ENCODE data around the gene GPHA2. TPM values are rescaled to one million over a fixed set of nuclear protein-coding genes. Genes with fewer than 3 reads are reported as not detected.
A peak's percentile ranks its signal among the peaks of the same experiment; 100 is the strongest.

GPHA2 gene
- polyA plus RNA-seq, 1 of the 3 experiments (the other 2 are of a cell fraction), result not detected

DNA sequence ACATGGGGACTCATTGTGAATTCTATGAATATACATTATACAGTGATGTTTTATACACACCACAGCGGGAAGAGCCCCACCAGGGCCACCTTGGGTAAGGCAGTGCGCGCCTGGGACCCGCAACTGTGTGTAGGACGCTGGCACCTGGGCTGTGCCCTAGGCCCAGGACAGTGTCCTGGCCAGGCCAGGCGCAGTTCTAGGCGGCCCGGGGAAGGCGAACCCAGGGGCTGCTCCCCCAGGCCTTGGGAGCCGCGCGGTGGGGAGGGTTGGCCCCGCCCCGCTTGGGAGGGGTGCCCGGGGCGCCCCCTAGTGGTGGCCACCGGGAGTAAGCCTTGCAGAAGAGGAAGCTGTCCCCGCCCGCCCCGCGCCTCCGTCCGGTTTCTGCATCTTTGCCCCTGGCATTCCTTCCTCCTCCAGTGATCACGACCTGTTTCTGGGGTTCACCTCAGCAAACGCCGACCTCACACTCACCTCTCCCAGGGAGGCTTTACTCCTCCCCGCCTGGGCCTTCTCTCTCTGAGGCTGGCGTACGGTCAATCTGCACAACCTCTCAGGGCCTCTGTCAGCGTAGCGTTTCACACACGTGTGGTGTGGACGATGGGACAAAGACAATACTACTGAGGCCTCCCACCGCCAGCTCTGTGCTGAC, 47.8 kb downstream of the GPHA2 start:
- H3K4me3 ChIP-seq (ENCODE audit: low read depth in 2 of 2, low read length in 1 of 2), result peak overlapping the region in 1 of 2 experiments; percentile 35; a peak in 1 of 4 replicates
- no peaks in the 10 kb centered on the region for H3K9me3 ChIP-seq
- H4K20me1 ChIP-seq (ENCODE audit: insufficient read depth), result no peaks in the 10 kb centered on the region
- peak overlapping the region in 1 of 2 experiments; percentile 31; a peak in 1 of 4 replicates for H3K27ac ChIP-seq (ENCODE audit: low read depth in 2 of 2, low read length in 1 of 2)
- WGBS (ENCODE audit: low lambda C conversion rate), result 42% methylated on average over 11 of the region's 34 CpGs
- ChIA-PET CTCF (interaction anchor here (0.5 to 26.7 kb wide), 39 partner anchors 9 to 500 kb away, joined by 3 to 530 read pairs (median 4); partner anchors contain the start of genes ARL2, CDC42BPG and EHD1), POLR2A (interaction anchor here (0.6 to 1.3 kb wide), 2 partner anchors 9 to 28 kb away, joined by 3 to 5 read pairs; partner anchors contain the start of gene EHD1)
- H3K36me3 ChIP-seq (replicated peaks in 1 of 2; ENCODE audit: control insufficient read depth in 1 of 2, insufficient read depth in 2 of 2, low read length in 1 of 2), result no peaks in the 10 kb centered on the region
- peak overlapping the region; percentile 100 for H2AFZ ChIP-seq (ENCODE audit: low read depth)
- H3K9me2 ChIP-seq, result no peaks in the 10 kb centered on the region
- TF ChIP-seq GABPA (IDR thresholded peaks at IDR 0.05; ENCODE audit: low read depth) (peak; percentile 29; the same call in 1 of the 2 replicates), NFIC (IDR thresholded peaks at IDR 0.05; ENCODE audit: borderline replicate concordance) (no peak), FOSL2 (IDR thresholded peaks at IDR 0.05; ENCODE audit: borderline replicate concordance, low read depth) (no peak), RCOR1 (IDR thresholded peaks at IDR 0.05; ENCODE audit: low read length) (no peak), RAD21 (IDR thresholded peaks at IDR 0.05; ENCODE audit: low read length) (0 out of 2 replicates have a peak, but pooled peaks have one; percentile 31), EZH2phosphoT487 (IDR thresholded peaks at IDR 0.05; ENCODE audit: borderline replicate concordance, low read depth) (no peak), CHD2 (IDR thresholded peaks at IDR 0.05; ENCODE audit: low read length, partially characterized antibody) (peak; percentile 26), MXI1 (IDR thresholded peaks at IDR 0.05; ENCODE audit: low read depth, low read length) (peak; percentile 53; the same call in 1 of the 2 replicates), SMC3 (IDR thresholded peaks at IDR 0.05; ENCODE audit: low read depth, low read length) (peak; percentile 65), POLR2AphosphoS5 (IDR thresholded peaks at IDR 0.05; ENCODE audit: low read depth, low read length) (peak; percentile 17; the same call in 1 of the 2 replicates)
- TF ChIP-seq, protein P1, sequence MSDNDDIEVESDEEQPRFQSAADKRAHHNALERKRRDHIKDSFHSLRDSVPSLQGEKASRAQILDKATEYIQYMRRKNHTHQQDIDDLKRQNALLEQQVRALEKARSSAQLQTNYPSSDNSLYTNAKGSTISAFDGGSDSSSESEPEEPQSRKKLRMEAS (IDR thresholded peaks at IDR 0.05; ENCODE audit: low read depth), result peak; percentile 44; the same call in 1 of the 2 replicates
- TF ChIP-seq, protein P2, sequence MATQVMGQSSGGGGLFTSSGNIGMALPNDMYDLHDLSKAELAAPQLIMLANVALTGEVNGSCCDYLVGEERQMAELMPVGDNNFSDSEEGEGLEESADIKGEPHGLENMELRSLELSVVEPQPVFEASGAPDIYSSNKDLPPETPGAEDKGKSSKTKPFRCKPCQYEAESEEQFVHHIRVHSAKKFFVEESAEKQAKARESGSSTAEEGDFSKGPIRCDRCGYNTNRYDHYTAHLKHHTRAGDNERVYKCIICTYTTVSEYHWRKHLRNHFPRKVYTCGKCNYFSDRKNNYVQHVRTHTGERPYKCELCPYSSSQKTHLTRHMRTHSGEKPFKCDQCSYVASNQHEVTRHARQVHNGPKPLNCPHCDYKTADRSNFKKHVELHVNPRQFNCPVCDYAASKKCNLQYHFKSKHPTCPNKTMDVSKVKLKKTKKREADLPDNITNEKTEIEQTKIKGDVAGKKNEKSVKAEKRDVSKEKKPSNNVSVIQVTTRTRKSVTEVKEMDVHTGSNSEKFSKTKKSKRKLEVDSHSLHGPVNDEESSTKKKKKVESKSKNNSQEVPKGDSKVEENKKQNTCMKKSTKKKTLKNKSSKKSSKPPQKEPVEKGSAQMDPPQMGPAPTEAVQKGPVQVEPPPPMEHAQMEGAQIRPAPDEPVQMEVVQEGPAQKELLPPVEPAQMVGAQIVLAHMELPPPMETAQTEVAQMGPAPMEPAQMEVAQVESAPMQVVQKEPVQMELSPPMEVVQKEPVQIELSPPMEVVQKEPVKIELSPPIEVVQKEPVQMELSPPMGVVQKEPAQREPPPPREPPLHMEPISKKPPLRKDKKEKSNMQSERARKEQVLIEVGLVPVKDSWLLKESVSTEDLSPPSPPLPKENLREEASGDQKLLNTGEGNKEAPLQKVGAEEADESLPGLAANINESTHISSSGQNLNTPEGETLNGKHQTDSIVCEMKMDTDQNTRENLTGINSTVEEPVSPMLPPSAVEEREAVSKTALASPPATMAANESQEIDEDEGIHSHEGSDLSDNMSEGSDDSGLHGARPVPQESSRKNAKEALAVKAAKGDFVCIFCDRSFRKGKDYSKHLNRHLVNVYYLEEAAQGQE (IDR thresholded peaks at IDR 0.05; ENCODE audit: low read depth, low read length), result 0 out of 2 replicates have a peak, but pooled peaks have one; percentile 32
- TF ChIP-seq, protein P3, sequence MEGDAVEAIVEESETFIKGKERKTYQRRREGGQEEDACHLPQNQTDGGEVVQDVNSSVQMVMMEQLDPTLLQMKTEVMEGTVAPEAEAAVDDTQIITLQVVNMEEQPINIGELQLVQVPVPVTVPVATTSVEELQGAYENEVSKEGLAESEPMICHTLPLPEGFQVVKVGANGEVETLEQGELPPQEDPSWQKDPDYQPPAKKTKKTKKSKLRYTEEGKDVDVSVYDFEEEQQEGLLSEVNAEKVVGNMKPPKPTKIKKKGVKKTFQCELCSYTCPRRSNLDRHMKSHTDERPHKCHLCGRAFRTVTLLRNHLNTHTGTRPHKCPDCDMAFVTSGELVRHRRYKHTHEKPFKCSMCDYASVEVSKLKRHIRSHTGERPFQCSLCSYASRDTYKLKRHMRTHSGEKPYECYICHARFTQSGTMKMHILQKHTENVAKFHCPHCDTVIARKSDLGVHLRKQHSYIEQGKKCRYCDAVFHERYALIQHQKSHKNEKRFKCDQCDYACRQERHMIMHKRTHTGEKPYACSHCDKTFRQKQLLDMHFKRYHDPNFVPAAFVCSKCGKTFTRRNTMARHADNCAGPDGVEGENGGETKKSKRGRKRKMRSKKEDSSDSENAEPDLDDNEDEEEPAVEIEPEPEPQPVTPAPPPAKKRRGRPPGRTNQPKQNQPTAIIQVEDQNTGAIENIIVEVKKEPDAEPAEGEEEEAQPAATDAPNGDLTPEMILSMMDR (IDR thresholded peaks at IDR 0.05), result peak; percentile 91
- 0 out of 2 replicates have a peak overlapping the region, but pooled peaks have one; percentile 47 for H3K4me2 ChIP-seq
- H3F3A ChIP-seq (replicated peaks; ENCODE audit: insufficient read depth), result peaks cover 5% of the 10 kb centered on the region
- H3K4me1 ChIP-seq (ENCODE audit: control insufficient read depth in 1 of 2, insufficient read depth in 2 of 2, low read depth in 1 of 2, low read length in 1 of 2), result peaks cover 0 to 12% of the 10 kb centered on the region in 2 experiments; a peak in 1 of 4 replicates
- H3K27me3 ChIP-seq (ENCODE audit: insufficient read depth), result no peaks in the 10 kb centered on the region
- peak overlapping the region; percentile 34; the same call in 1 of the 2 replicates for H3K9ac ChIP-seq
- peak; percentile 97 for DNase-seq
- H3K79me2 ChIP-seq (ENCODE audit: insufficient read depth), result no peaks in the 10 kb centered on the region
